ENCODE data around the gene GLB1L2. TPM values are rescaled to one million over a fixed set of nuclear protein-coding genes. Genes with fewer than 3 reads are reported as not detected.
A peak's percentile ranks its signal among the peaks of the same experiment; 100 is the strongest.
"Not testable (repeated sequence)": the region's sequence is repeated elsewhere in the genome, so short reads cannot be mapped to it uniquely, and the experiment has no call there.

Gene GLB1L2
- 1 to 10 TPM in 1 of 3 donors, under 1 TPM in 2; 0.57 to 3.3 (median 0.61) TPM for total RNA-seq
- total RNA-seq (2013): 1.6 TPM

DNA sequence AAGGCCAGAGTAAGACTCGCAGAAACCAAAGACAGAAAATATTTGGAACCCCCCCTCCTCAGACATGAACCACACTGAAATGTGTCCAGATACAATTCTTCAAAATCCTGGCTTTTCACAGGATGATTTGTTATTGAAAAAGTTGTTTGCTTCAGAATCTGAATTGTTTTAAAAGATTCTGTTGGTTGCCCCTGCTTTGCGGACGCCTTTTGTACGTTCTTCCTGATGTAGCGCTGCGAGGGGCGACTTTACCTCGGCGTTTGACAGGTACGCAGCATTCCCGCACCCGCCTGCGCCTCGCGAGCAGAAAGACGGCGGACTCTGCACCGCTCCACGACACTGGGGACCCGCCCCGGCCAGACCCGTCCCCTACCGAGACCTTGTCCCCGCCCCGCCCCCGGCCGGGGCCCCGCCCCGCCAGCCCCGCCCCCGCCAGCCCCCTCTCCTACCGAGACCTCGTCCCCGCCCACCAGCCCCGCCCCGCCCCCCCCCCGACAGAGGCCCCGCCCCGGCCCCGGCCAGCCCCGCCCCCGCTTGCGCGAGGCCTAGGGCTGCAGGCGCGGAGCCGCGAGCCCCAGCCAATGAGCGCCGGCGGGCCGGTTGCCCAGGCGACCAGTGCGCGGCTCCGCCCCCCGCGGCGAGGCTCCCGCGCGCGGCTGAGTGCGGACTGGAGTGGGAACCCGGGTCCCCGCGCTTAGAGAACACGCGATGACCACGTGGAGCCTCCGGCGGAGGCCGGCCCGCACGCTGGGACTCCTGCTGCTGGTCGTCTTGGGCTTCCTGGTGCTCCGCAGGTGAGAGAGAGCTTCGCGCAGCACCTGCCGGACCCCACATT, at the start of gene GLB1L2:
Gene GLB1L2, plus strand, starts transcription at position 635 of the 835 bp plus-strand sequence. Its CDS starts 74 bp downstream, at position 709.
- no peak for TF ChIP-seq CTCF (IDR thresholded peaks at IDR 0.05)
- H3K27ac ChIP-seq (ENCODE audit: low read length): no peak within 1 kb of the TSS
- DNase-seq (peak; percentile 70 to 89), ATAC-seq (peak; percentile 96 to 98 (median 97))
- H3K4me3 ChIP-seq (ENCODE audit: low read length): peak within 1 kb of the TSS; percentile 47
- Mint-ChIP-seq H3K27me3 (ENCODE audit: low read depth in 2 of 2) (peaks cover 29 to 34% of the 10 kb centered on the region in 2 donors), H3K4me1 (peaks cover 7 to 23% of the 10 kb centered on the region in 2 donors), H3K36me3 (no peaks in the 10 kb centered on the region), H3K4me3 (peak within 1 kb of the TSS; percentile 83), H3K9me3 (no peaks in the 10 kb centered on the region), H3K27ac (peak within 1 kb of the TSS in 1 of 2 donors; percentile 40)
- H3K9me3 ChIP-seq (ENCODE audit: control insufficient read depth, insufficient read depth, low read length): no peaks in the 10 kb centered on the region
- H3K4me1 ChIP-seq (ENCODE audit: control insufficient read depth, insufficient read depth, low read length): peaks cover 20% of the 10 kb centered on the region
- H3K27me3 ChIP-seq (ENCODE audit: control insufficient read depth, insufficient read depth, low read length): peaks cover 12% of the 10 kb centered on the region
- no peaks in the 10 kb centered on the region for H3K36me3 ChIP-seq (ENCODE audit: control insufficient read depth, insufficient read depth, low read length)
- WGBS (ENCODE audit: insufficient coverage): 2% methylated on average over 62 of the region's 80 CpGs
- intact Hi-C loops (cut with micrococcal nuclease): no loop called here

- no peak for TF ChIP-seq CTCF (IDR thresholded peaks at IDR 0.05)
- H3K4me1 ChIP-seq (ENCODE audit: control insufficient read depth, insufficient read depth, low read length): no peaks in the 10 kb centered on the region
- H3K27ac ChIP-seq (ENCODE audit: low read length): no peak overlapping the region
- H3K9me3 ChIP-seq (ENCODE audit: control insufficient read depth, insufficient read depth, low read length): peaks cover 6% of the 10 kb centered on the region
- no peak for ATAC-seq
- intact Hi-C loops (cut with micrococcal nuclease): no loop called here
- no peak for DNase-seq
- no peaks in the 10 kb centered on the region for H3K9me3 Mint-ChIP-seq
- 91% methylated on average over 22 of the region's 22 CpGs for WGBS (ENCODE audit: insufficient coverage)
- H3K36me3 ChIP-seq (ENCODE audit: control insufficient read depth, insufficient read depth, low read length): no peaks in the 10 kb centered on the region
- H3K4me1 Mint-ChIP-seq: peaks cover under 1 to 2% of the 10 kb centered on the region in 2 donors
- no peak overlapping the region for H3K4me3 Mint-ChIP-seq
- no peaks in the 10 kb centered on the region for H3K36me3 Mint-ChIP-seq
- no peak overlapping the region for H3K4me3 ChIP-seq (ENCODE audit: low read length)
- no peak overlapping the region for H3K27ac Mint-ChIP-seq
- peaks cover 40 to 46% of the 10 kb centered on the region in 2 donors for H3K27me3 Mint-ChIP-seq (ENCODE audit: low read depth in 2 of 2)
- peaks cover 16% of the 10 kb centered on the region for H3K27me3 ChIP-seq (ENCODE audit: control insufficient read depth, insufficient read depth, low read length)
Measured at GRCh38 chr11:134282121-134283045, 49.4 kb upstream of the GLB1L2 start.

- Mint-ChIP-seq H3K27me3 (ENCODE audit: low read depth in 2 of 2) (peaks cover 30 to 34% of the 10 kb centered on the region in 2 donors), H3K36me3 (no peaks in the 10 kb centered on the region), H3K4me1 (no peaks in the 10 kb centered on the region), H3K27ac (no peak overlapping the region), H3K4me3 (no peak overlapping the region), H3K9me3 (no peaks in the 10 kb centered on the region)
- DNase-seq (no peak), ATAC-seq (no peak)
- TF ChIP-seq CTCF (IDR thresholded peaks at IDR 0.05): no peak
- H3K9me3 ChIP-seq (ENCODE audit: control insufficient read depth, insufficient read depth, low read length): no peaks in the 10 kb centered on the region
- intact Hi-C loops (cut with micrococcal nuclease): no loop called here
- no peak overlapping the region for H3K27ac ChIP-seq (ENCODE audit: low read length)
- no peaks in the 10 kb centered on the region for H3K36me3 ChIP-seq (ENCODE audit: control insufficient read depth, insufficient read depth, low read length)
- no peak overlapping the region for H3K4me3 ChIP-seq (ENCODE audit: low read length)
- H3K27me3 ChIP-seq (ENCODE audit: control insufficient read depth, insufficient read depth, low read length): peaks cover 6% of the 10 kb centered on the region
- WGBS (ENCODE audit: insufficient coverage): 94% methylated on average over 16 of the region's 16 CpGs
- no peaks in the 10 kb centered on the region for H3K4me1 ChIP-seq (ENCODE audit: control insufficient read depth, insufficient read depth, low read length)
Measured at GRCh38 chr11:134283461-134284230, 48.1 kb upstream of the GLB1L2 start.

DNA sequence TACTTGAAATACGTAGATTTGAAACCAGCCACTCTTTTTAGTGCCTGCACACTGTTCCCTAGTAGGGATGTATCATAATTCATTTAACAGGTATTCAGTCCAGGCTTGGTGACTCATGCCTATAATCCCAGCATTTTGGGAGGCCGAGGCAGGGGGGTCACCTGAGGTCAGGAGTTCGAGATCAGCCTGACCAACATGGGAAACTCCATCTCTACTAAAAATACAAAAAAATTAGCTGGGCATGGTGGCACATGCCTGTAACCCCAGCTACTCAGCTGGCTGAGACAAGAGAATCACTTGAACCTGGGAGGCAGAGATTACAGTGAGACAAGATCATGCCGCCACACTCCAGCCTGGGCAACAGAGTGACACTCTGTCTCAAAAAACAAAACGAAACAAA, 47.4 kb upstream of the GLB1L2 start:
- H3K36me3 Mint-ChIP-seq; intact Hi-C loops (cut with micrococcal nuclease); H3K4me3 Mint-ChIP-seq; H3K9me3 ChIP-seq (ENCODE audit: control insufficient read depth, insufficient read depth, low read length); H3K4me1 ChIP-seq (ENCODE audit: control insufficient read depth, insufficient read depth, low read length); H3K27ac ChIP-seq (ENCODE audit: low read length); H3K9me3 Mint-ChIP-seq; H3K36me3 ChIP-seq (ENCODE audit: control insufficient read depth, insufficient read depth, low read length); H3K27me3 ChIP-seq (ENCODE audit: control insufficient read depth, insufficient read depth, low read length); H3K27ac Mint-ChIP-seq; H3K4me1 Mint-ChIP-seq; ATAC-seq; H3K4me3 ChIP-seq (ENCODE audit: low read length); DNase-seq: not testable (repeated sequence)
- 92% methylated on average over 5 of the region's 5 CpGs for WGBS (ENCODE audit: insufficient coverage)
- H3K27me3 Mint-ChIP-seq (ENCODE audit: low read depth in 2 of 2): peaks cover 22 to 32% of the 10 kb centered on the region in 2 donors

Data from natural killer cell (primary cell).